Fibroblast of the aortic adventitia (primary cell): ENCODE data around the gene GAREM1. TPM values are rescaled to one million over a fixed set of nuclear protein-coding genes. Genes with fewer than 3 reads are reported as not detected.

ENCODE experiments used
- DNase-seq: peaks from one replicate; pipeline ENCODE4 v3.0.0-alpha.2; 2010; ENCODE audit warnings: low read depth
- H3K4me3 ChIP-seq: 2 replicates; pipeline ENCODE4 v1.5.1; 2011; ENCODE audit warnings: low read depth, mild to moderate bottlenecking, control low read depth, low read length, moderate library complexity
- CTCF ChIP-seq: IDR thresholded peaks from 2 replicates; pipeline ENCODE4 v1.5.1; 2011; ENCODE audit warnings: mild to moderate bottlenecking, low read length, control low read depth, inconsistent platforms; ENCODE audit not compliant: insufficient read depth
- total RNA-seq: library from RNA; depleted of rRNA; stranded (reverse); fragments of >200 nt; gene quantifications from 2 replicates; pipeline ENCODE4 v1.2.3, GENCODE V29; 2012; ENCODE audit warnings: low replicate concordance

The GAREM1 gene
- total RNA-seq, 1 donor, result 5.5 TPM

GRCh38 chr18:32445846-32446245 is 24.8 kb downstream of the GAREM1 start:
- TF ChIP-seq CTCF, result no peak

GRCh38 chr18:32443706-32444215 is 26.9 kb downstream of the GAREM1 start:
- DNase-seq, result no peak
- H3K4me3 ChIP-seq, result no peak overlapping the region
- no peak for TF ChIP-seq CTCF

More at GRCh38 chr18:32445846-32446245, 24.8 kb downstream of the GAREM1 start:
- no peak for DNase-seq
- H3K4me3 ChIP-seq, result no peak overlapping the region

- no peak overlapping the region for H3K4me3 ChIP-seq
- no peak for DNase-seq
- TF ChIP-seq CTCF, result no peak
These were observed 27.5 kb downstream of the GAREM1 start for GRCh38 chr18:32443033-32443705.

- DNase-seq, result no peak
- no peak overlapping the region for H3K4me3 ChIP-seq
- TF ChIP-seq CTCF, result no peak
These were observed 28.1 kb downstream of the GAREM1 start for GRCh38 chr18:32442575-32442974.

GRCh38 chr18:32441533-32441932 is 29.1 kb downstream of the GAREM1 start:
- H3K4me3 ChIP-seq, result peak overlapping the region; percentile 29
- peak; percentile 67 for DNase-seq
- TF ChIP-seq CTCF, result no peak

- TF ChIP-seq CTCF, result no peak
- H3K4me3 ChIP-seq, result no peak overlapping the region
- no peak for DNase-seq
These were observed 30.2 kb downstream of the GAREM1 start for GRCh38 chr18:32440518-32440917.

- H3K4me3 ChIP-seq, result no peak overlapping the region
- peak; percentile 26 for TF ChIP-seq CTCF
- DNase-seq, result no peak
These were observed 30.9 kb downstream of the GAREM1 start for GRCh38 chr18:32439802-32440201.
